SK-N-MC (cell line): Measurements from ENCODE around the gene ABCC1.

Source experiments
- EZH2 ChIP-seq: fragments of 200-600 bp; sonication (generic); IDR thresholded peaks from one replicate; pipeline ENCODE4 v1.6.1; 2017; ENCODE audit warnings: antibody characterized with exemption
- FOXP2 ChIP-seq: optimal IDR thresholded peaks from 2 replicates; pipeline ENCODE3; 2011; ENCODE audit warnings: mild to moderate bottlenecking, moderate library complexity; ENCODE audit not compliant: insufficient read depth; ENCODE audit errors: extremely low read length, control extremely low read depth
- POLR2AphosphoS5 ChIP-seq: IDR thresholded peaks from 2 replicates; pipeline ENCODE4 v1.6.1; 2012; ENCODE audit warnings: mild to moderate bottlenecking, low read depth, low read length, borderline replicate concordance

GRCh38 chr16:16007743-16008111, 58.3 kb downstream of the ABCC1 start:
- TF ChIP-seq POLR2AphosphoS5 (no peak), EZH2 (no peak), FOXP2 (no peak)
